MCF 10A (cell line): ENCODE data around the gene NOD2. TPM values are rescaled to one million over a fixed set of nuclear protein-coding genes. Genes with fewer than 3 reads are reported as not detected.

Experiments used
- BruUV-seq: library from RNA; stranded (reverse); fragments of 400-500 nt; replicated peaks from 2 replicates; lab custom pipeline; 2021; lab: Mats Ljungman, UMichigan
- CTCF ChIA-PET: fragments of 300-600 bp; sonication (Branson Sonifier 250); formaldehyde crosslinking; extraction: SDS; loops from one replicate; lab custom pipeline; 2021; ENCODE audit warnings: antibody characterized with exemption, inconsistent platforms; lab: Yijun Ruan, JAX
- POLR2A ChIA-PET: fragments of 300-600, 350-650 bp; sonication (Branson Sonifier 250); formaldehyde crosslinking; extraction: SDS; loops from one replicate; lab custom pipeline; 2020; ENCODE audit warnings: antibody characterized with exemption, inconsistent platforms; lab: Yijun Ruan, JAX
- DNase-seq: peaks from one replicate; pipeline ENCODE4 v3.0.0-alpha.2; 2018; ENCODE audit not compliant: unreplicated experiment
- H3K27ac Mint-ChIP-seq: one replicate; pipeline ENCODE4 v1.8.0; 2022; ENCODE audit warnings: mild to moderate bottlenecking, low read depth, mixed read lengths; ENCODE audit not compliant: unreplicated experiment
- H3K27me3 Mint-ChIP-seq: one replicate; pipeline ENCODE4 v1.8.0; 2022; ENCODE audit warnings: mixed read lengths; ENCODE audit not compliant: insufficient read depth, unreplicated experiment
- H3K36me3 Mint-ChIP-seq: one replicate; pipeline ENCODE4 v1.8.0; 2022; ENCODE audit warnings: mild to moderate bottlenecking, moderate library complexity, mixed read lengths; ENCODE audit not compliant: insufficient read depth, unreplicated experiment
- H3K4me1 Mint-ChIP-seq: one replicate; pipeline ENCODE4 v1.8.0; 2022; ENCODE audit warnings: mixed read lengths; ENCODE audit not compliant: insufficient read depth, unreplicated experiment
- H3K4me3 Mint-ChIP-seq: one replicate; pipeline ENCODE4 v1.8.0; 2022; ENCODE audit warnings: mild to moderate bottlenecking, moderate library complexity, mixed read lengths; ENCODE audit not compliant: unreplicated experiment
- H3K9me3 Mint-ChIP-seq: one replicate; pipeline ENCODE4 v1.8.0; 2022; ENCODE audit warnings: mixed read lengths; ENCODE audit not compliant: unreplicated experiment
- intact Hi-C: fragments of 100-400 bp; cut with micrococcal nuclease; formaldehyde crosslinking; loops from 2 replicates; pipeline ENCODE4 v1.14.1; 2022
- total RNA-seq: library from RNA; stranded (reverse); gene quantifications from 2 replicates; pipeline ENCODE4 v1.2.3, GENCODE V29; 2022
- TF ChIP-seq, protein P1 (sequence below): fragments of 200-600 bp; IDR thresholded peaks from one replicate; pipeline ENCODE4 v1.8.0; 2022; ENCODE audit warnings: antibody characterized with exemption, mild to moderate bottlenecking; ENCODE audit not compliant: unreplicated experiment

NOD2 gene
- total RNA-seq, 1 experiment from 2014 or later, result 1.7 TPM

DNA sequence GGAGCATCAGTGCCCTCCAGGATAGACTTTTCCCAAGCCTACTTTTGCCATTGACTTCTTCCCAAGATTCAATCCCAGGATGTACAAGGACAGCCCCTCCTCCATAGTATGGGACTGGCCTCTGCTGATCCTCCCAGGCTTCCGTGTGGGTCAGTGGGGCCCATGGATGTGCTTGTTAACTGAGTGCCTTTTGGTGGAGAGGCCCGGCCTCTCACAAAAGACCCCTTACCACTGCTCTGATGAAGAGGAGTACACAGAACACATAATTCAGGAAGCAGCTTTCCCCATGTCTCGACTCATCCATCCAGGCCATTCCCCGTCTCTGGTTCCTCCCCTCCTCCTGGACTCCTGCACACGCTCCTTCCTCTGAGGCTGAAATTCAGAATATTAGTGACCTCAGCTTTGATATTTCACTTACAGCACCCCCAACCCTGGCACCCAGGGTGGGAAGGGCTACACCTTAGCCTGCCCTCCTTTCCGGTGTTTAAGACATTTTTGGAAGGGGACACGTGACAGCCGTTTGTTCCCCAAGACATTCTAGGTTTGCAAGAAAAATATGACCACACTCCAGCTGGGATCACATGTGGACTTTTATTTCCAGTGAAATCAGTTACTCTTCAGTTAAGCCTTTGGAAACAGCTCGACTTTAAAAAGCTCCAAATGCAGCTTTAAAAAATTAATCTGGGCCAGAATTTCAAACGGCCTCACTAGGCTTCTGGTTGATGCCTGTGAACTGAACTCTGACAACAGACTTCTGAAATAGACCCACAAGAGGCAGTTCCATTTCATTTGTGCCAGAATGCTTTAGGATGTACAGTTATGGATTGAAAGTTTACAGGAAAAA, 38.8 kb downstream of the NOD2 start:
- no peak overlapping the region for H3K27ac Mint-ChIP-seq

DNA sequence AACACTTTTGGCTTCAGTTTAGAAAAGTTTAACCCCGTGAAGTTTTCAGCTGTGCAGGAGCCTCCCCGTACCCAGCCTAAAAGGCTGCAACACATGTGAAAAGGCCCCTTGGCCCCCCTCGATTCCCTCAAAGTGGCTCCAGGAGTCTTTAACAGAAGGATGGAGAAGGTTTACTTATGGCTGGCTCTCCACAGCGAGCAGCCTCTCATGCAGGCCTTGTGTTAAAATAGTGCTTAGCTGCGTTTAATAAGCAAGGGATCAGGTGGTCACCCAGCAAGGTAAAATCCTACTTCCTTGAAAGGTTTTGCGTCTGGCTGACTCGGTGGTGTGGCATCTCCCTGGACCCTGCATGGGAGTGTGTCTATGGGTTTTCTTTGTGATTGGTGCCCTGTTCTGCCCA, 40.1 kb downstream of the NOD2 start:
- intact Hi-C loops, result no loop called here
- H3K4me1 Mint-ChIP-seq, result no peaks in the 10 kb centered on the region
- TF ChIP-seq, protein P1, sequence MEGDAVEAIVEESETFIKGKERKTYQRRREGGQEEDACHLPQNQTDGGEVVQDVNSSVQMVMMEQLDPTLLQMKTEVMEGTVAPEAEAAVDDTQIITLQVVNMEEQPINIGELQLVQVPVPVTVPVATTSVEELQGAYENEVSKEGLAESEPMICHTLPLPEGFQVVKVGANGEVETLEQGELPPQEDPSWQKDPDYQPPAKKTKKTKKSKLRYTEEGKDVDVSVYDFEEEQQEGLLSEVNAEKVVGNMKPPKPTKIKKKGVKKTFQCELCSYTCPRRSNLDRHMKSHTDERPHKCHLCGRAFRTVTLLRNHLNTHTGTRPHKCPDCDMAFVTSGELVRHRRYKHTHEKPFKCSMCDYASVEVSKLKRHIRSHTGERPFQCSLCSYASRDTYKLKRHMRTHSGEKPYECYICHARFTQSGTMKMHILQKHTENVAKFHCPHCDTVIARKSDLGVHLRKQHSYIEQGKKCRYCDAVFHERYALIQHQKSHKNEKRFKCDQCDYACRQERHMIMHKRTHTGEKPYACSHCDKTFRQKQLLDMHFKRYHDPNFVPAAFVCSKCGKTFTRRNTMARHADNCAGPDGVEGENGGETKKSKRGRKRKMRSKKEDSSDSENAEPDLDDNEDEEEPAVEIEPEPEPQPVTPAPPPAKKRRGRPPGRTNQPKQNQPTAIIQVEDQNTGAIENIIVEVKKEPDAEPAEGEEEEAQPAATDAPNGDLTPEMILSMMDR, result no peak
- DNase-seq, result no peak
- ChIA-PET CTCF (interaction anchor here (0.6 kb wide), 1 partner anchor 65 kb away, joined by 4 read pairs; no protein-coding TSS in a partner anchor), POLR2A (no interaction called here)
- H3K9me3 Mint-ChIP-seq, result no peaks in the 10 kb centered on the region
- H3K36me3 Mint-ChIP-seq, result peaks cover 5% of the 10 kb centered on the region
- BruUV-seq, result no TSS peak
- H3K4me3 Mint-ChIP-seq, result no peak overlapping the region
- H3K27ac Mint-ChIP-seq, result no peak overlapping the region
- H3K27me3 Mint-ChIP-seq, result no peaks in the 10 kb centered on the region

More for the DNA sequence above, 38.8 kb downstream of the NOD2 start:
- BruUV-seq, result no TSS peak
- intact Hi-C loops, result no loop called here
- POLR2A ChIA-PET, result no interaction called here
- H3K9me3 Mint-ChIP-seq, result no peaks in the 10 kb centered on the region
- peaks cover 5% of the 10 kb centered on the region for H3K36me3 Mint-ChIP-seq
- H3K4me1 Mint-ChIP-seq, result no peaks in the 10 kb centered on the region
- no peaks in the 10 kb centered on the region for H3K27me3 Mint-ChIP-seq
- no peak overlapping the region for H3K4me3 Mint-ChIP-seq
- DNase-seq, result no peak
- TF ChIP-seq, protein P1, result no peak
- CTCF ChIA-PET, result no interaction called here

DNA sequence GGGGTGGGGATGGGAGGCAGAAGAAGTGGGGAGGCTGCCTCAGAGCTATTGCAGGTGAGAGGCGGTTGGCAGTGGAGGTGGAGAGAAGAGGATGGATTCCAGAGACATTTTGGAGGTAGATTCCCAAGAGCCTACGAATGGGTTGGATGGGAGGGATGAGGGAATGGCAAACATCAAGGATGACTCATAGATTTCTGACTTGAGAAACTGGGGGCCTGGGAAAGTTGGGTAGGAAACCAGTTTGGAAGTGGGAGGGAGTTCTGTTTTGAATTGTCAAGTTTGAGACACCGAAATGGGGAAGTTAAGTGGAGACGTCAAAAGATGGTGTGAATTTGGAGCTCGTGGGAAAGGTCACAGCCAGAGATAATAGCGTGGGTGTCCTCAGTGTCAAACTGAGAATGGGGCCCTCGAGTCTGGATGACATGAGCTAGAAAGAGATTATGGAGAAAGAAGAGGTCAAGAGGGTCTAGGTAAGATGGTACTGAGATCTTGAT, 42.3 kb downstream of the NOD2 start:
- Mint-ChIP-seq H3K36me3 (no peaks in the 10 kb centered on the region), H3K9me3 (no peaks in the 10 kb centered on the region), H3K27ac (no peak overlapping the region), H3K27me3 (no peaks in the 10 kb centered on the region), H3K4me1 (peaks cover 4% of the 10 kb centered on the region), H3K4me3 (no peak overlapping the region)
- intact Hi-C loops, result no loop called here
- TF ChIP-seq, protein P1, result no peak
- ChIA-PET POLR2A (interaction anchor here (0.7 to 1.4 kb wide), 2 partner anchors 11 to 16 kb away, joined by 3 read pairs; no protein-coding TSS in a partner anchor), CTCF (interaction anchor here (0.8 to 1.1 kb wide), 3 partner anchors 10 to 71 kb away, joined by 3 to 5 read pairs (median 3); no protein-coding TSS in a partner anchor)
- DNase-seq, result no peak
- BruUV-seq, result no TSS peak

GRCh38 chr16:50736448-50736847, 43.0 kb downstream of the NOD2 start:
- ChIA-PET POLR2A (interaction anchor here (1.4 kb wide), 1 partner anchor 10 kb away, joined by 3 read pairs; no protein-coding TSS in a partner anchor), CTCF (interaction anchor here (0.6 to 1.2 kb wide), 4 partner anchors 10 to 185 kb away, joined by 3 to 5 read pairs (median 3); no protein-coding TSS in a partner anchor)
- DNase-seq, result no peak
- Mint-ChIP-seq H3K27ac (no peak overlapping the region), H3K27me3 (no peaks in the 10 kb centered on the region), H3K36me3 (no peaks in the 10 kb centered on the region), H3K9me3 (no peaks in the 10 kb centered on the region), H3K4me3 (no peak overlapping the region), H3K4me1 (peaks cover 12% of the 10 kb centered on the region)
- TF ChIP-seq, protein P1, result no peak
- intact Hi-C loops, result no loop called here
- BruUV-seq, result no TSS peak
